H9 (cell line): ENCODE measurements around the gene RPL27A. TPM values are rescaled to one million over a fixed set of nuclear protein-coding genes. Genes with fewer than 3 reads are reported as not detected.

ENCODE experiments used
- DNase-seq: peaks from one replicate; pipeline ENCODE4 v3.0.0-alpha.2; 2017
- H2AFZ ChIP-seq: one replicate; pipeline ENCODE4 v1.6.1; 2013; ENCODE audit warnings: mild to moderate bottlenecking, low read length, control low read depth, moderate library complexity
- H2AK5ac ChIP-seq: 2 replicates; pipeline ENCODE4 v1.6.1; 2013; ENCODE audit warnings: low read length, control low read depth, mixed read lengths; ENCODE audit not compliant: insufficient read length
- H2BK120ac ChIP-seq: one replicate; pipeline ENCODE4 v1.6.1; 2013; ENCODE audit warnings: low read depth, mild to moderate bottlenecking, low read length, control low read depth, inconsistent platforms; ENCODE audit not compliant: poor library complexity, severe bottlenecking
- H2BK12ac ChIP-seq: 2 replicates; pipeline ENCODE4 v1.6.1; 2013; ENCODE audit warnings: low read length, control low read depth, mixed read lengths, low read depth; ENCODE audit not compliant: insufficient read length
- H2BK15ac ChIP-seq: 2 replicates; pipeline ENCODE4 v1.6.1; 2013; ENCODE audit warnings: low read depth, low read length, control low read depth
- H2BK20ac ChIP-seq: one replicate; pipeline ENCODE4 v1.6.1; 2013; ENCODE audit warnings: low read depth, mild to moderate bottlenecking, low read length, control low read depth, inconsistent platforms; ENCODE audit not compliant: poor library complexity, severe bottlenecking
- H2BK5ac ChIP-seq: 2 replicates; pipeline ENCODE4 v1.6.1; 2013; ENCODE audit warnings: low read length, control low read depth, mixed read lengths; ENCODE audit not compliant: insufficient read length
- H3K14ac ChIP-seq: 2 replicates; pipeline ENCODE4 v1.6.1; 2013; ENCODE audit warnings: low read length, control low read depth; ENCODE audit not compliant: insufficient read depth
- H3K18ac ChIP-seq: 2 replicates; pipeline ENCODE4 v1.6.1; 2013; ENCODE audit warnings: low read depth, mild to moderate bottlenecking, mixed read lengths, low read length, control low read depth; ENCODE audit not compliant: insufficient read length
- H3K23ac ChIP-seq: 2 replicates; pipeline ENCODE4 v1.6.1; 2013; ENCODE audit warnings: low read length, control low read depth, mixed read lengths, low read depth; ENCODE audit not compliant: insufficient read length
- H3K23me2 ChIP-seq: 2 replicates; pipeline ENCODE4 v1.6.1; 2013; ENCODE audit warnings: low read depth, mild to moderate bottlenecking, mixed read lengths, low read length, control low read depth; ENCODE audit not compliant: insufficient read length, poor library complexity, severe bottlenecking
- H3K27ac ChIP-seq: 2 replicates; pipeline ENCODE4 v1.5.1; 2013; ENCODE audit warnings: low read length, control low read depth, mixed read lengths, low read depth; ENCODE audit not compliant: insufficient read length
- H3K27me3 ChIP-seq: 2 replicates; pipeline ENCODE4 v1.6.1; 2013; ENCODE audit warnings: low read length, control low read depth, inconsistent platforms; ENCODE audit not compliant: insufficient read depth
- H3K4ac ChIP-seq: 2 replicates; pipeline ENCODE4 v1.6.1; 2013; ENCODE audit warnings: low read depth, mild to moderate bottlenecking, control low read depth, inconsistent platforms, low read length, moderate library complexity
- H3K4me1 ChIP-seq: 2 replicates; pipeline ENCODE4 v1.6.1; 2013; ENCODE audit warnings: low read length, control low read depth, inconsistent platforms; ENCODE audit not compliant: insufficient read depth
- H3K4me2 ChIP-seq: 2 replicates; pipeline ENCODE4 v1.6.1; 2013; ENCODE audit warnings: low read length, control low read depth, mixed read lengths; ENCODE audit not compliant: insufficient read length, insufficient read depth
- H3K56ac ChIP-seq: 2 replicates; pipeline ENCODE4 v1.6.1; 2013; ENCODE audit warnings: low read depth, mild to moderate bottlenecking, mixed read lengths, low read length, control low read depth; ENCODE audit not compliant: insufficient read length
- H3K79me1 ChIP-seq: 2 replicates; pipeline ENCODE4 v1.6.1; 2013; ENCODE audit warnings: low read depth, mild to moderate bottlenecking, moderate library complexity, low read length, control low read depth, inconsistent platforms; ENCODE audit not compliant: insufficient read depth, poor library complexity, severe bottlenecking
- H3K79me2 ChIP-seq: 2 replicates; pipeline ENCODE4 v1.6.1; 2013; ENCODE audit warnings: low read length, control low read depth, inconsistent platforms; ENCODE audit not compliant: insufficient read depth
- H3K9ac ChIP-seq: 2 replicates; pipeline ENCODE4 v1.6.1; 2013; ENCODE audit warnings: low read length, control low read depth, mixed read lengths; ENCODE audit not compliant: insufficient read length; ENCODE audit errors: extremely low read depth
- H3K9me3 ChIP-seq: one replicate; pipeline ENCODE4 v1.6.1; 2013; ENCODE audit warnings: low read depth, low read length, inconsistent platforms; ENCODE audit not compliant: control insufficient read depth
- H3T11ph ChIP-seq: one replicate; pipeline ENCODE4 v1.6.1; 2013; ENCODE audit warnings: mild to moderate bottlenecking, low read length, control low read depth, inconsistent platforms
- H4K20me1 ChIP-seq: one replicate; pipeline ENCODE4 v1.6.1; 2013; ENCODE audit not compliant: control insufficient read depth, insufficient read length, insufficient read depth
- H4K5ac ChIP-seq: 2 replicates; pipeline ENCODE4 v1.6.1; 2013; ENCODE audit warnings: low read depth, mild to moderate bottlenecking, mixed read lengths, low read length, control low read depth; ENCODE audit not compliant: insufficient read length
- H4K8ac ChIP-seq: replicated peaks from 2 replicates; pipeline ENCODE4 v1.6.1; 2013; ENCODE audit warnings: low read length, control low read depth, mixed read lengths, low read depth; ENCODE audit not compliant: insufficient read length
- H4K91ac ChIP-seq: 2 replicates; pipeline ENCODE4 v1.6.1; 2013; ENCODE audit warnings: low read depth, mild to moderate bottlenecking, moderate library complexity, mixed read lengths, low read length, control low read depth; ENCODE audit not compliant: insufficient read length
- H3K27ac Mint-ChIP-seq, 3 experiments: 2 replicates in 2 of 3; 3 replicates in 1 of 3; pipeline ENCODE4 v1.8.0; 2020 to 2021; ENCODE audit warnings: mixed read lengths in 3 of 3, mild to moderate bottlenecking in 1 of 3, moderate library complexity in 1 of 3
- H3K27me3 Mint-ChIP-seq: 2 replicates; pipeline ENCODE4 v1.8.0; 2021; ENCODE audit warnings: low read depth, mild to moderate bottlenecking, moderate library complexity, mixed read lengths
- H3K36me3 Mint-ChIP-seq, 3 experiments: 2 replicates in 2 of 3; 3 replicates in 1 of 3; pipeline ENCODE4 v1.8.0; 2020 to 2021; ENCODE audit warnings: low read depth in 3 of 3, mixed read lengths in 3 of 3; ENCODE audit not compliant: insufficient read depth in 1 of 3
- H3K4me1 Mint-ChIP-seq, 2 experiments: 2 replicates each; pipeline ENCODE4 v1.8.0; 2020; ENCODE audit warnings: mixed read lengths in 2 of 2
- H3K4me3 Mint-ChIP-seq, 2 experiments: 2 replicates in 1 of 2; 3 replicates in 1 of 2; pipeline ENCODE4 v1.8.0; 2020 to 2021; ENCODE audit warnings: mild to moderate bottlenecking in 2 of 2, mixed read lengths in 2 of 2, moderate library complexity in 1 of 2
- H3K9me3 Mint-ChIP-seq, 2 experiments: 2 replicates in 1 of 2; 3 replicates in 1 of 2; pipeline ENCODE4 v1.8.0; 2020; ENCODE audit warnings: mild to moderate bottlenecking in 2 of 2, mixed read lengths in 2 of 2, moderate library complexity in 1 of 2
- CTCF ChIP-seq: fragments of 200-600 bp; sonication (generic); conservative IDR thresholded peaks from 3 replicates; pipeline ENCODE4 v1.8.0; 2021; ENCODE audit warnings: antibody characterized with exemption, mild to moderate bottlenecking
- WGBS: extraction: QIAGEN DNeasy Blood & Tissue Kit; methylation state at CpG from one replicate; pipeline ENCODE4 v1.1.7; 2013; ENCODE audit warnings: missing lambda C conversion rate, low lambda C conversion rate, mixed read lengths; ENCODE audit not compliant: insufficient read length; ENCODE audit errors: extremely low coverage; 5-methylcytosine and 5-hydroxymethylcytosine counted together
- total RNA-seq: library from RNA; stranded (reverse); gene quantifications from 2 replicates; pipeline ENCODE4 v1.2.1, GENCODE V29; 2021

The RPL27A gene
- total RNA-seq, 1 experiment from 2014 or later, result 1,152 TPM

- Histone ChIP-seq H4K8ac (no peak overlapping the region), H2BK15ac (no peak overlapping the region), H3K9me3 (no peaks in the 10 kb centered on the region), H3K27me3 (no peaks in the 10 kb centered on the region), H3T11ph (no peak overlapping the region), H4K5ac (no peak overlapping the region), H3K4ac (no peak overlapping the region), H3K27ac (no peak overlapping the region), H4K91ac (no peak overlapping the region), H2AFZ (no peak overlapping the region), H3K23me2 (peaks cover 2% of the 10 kb centered on the region), H4K20me1 (no peaks in the 10 kb centered on the region), H2AK5ac (no peak overlapping the region), H3K9ac (no peak overlapping the region), H2BK120ac (no peak overlapping the region), H3K23ac (no peak overlapping the region), H2BK20ac (no peak overlapping the region), H3K56ac (no peak overlapping the region), H3K4me2 (no peak overlapping the region), H3K14ac (no peak overlapping the region), H2BK12ac (no peak overlapping the region), H3K79me2 (no peaks in the 10 kb centered on the region), H2BK5ac (no peak overlapping the region), H3K4me1 (no peaks in the 10 kb centered on the region; the same call in 1 of the 2 replicates), H3K18ac (no peak overlapping the region), H3K79me1 (no peaks in the 10 kb centered on the region)
- H3K4me1 Mint-ChIP-seq, result peaks cover 6 to 12% of the 10 kb centered on the region in 2 experiments; a peak in 2 of 4 replicates
- H3K27me3 Mint-ChIP-seq, result no peaks in the 10 kb centered on the region
- WGBS, result no CpG with 5 or more reads among the region's 2 CpGs
- peaks cover 0 to 6% (median 4%) of the 10 kb centered on the region in 3 experiments; a peak in 1 of 7 replicates for H3K36me3 Mint-ChIP-seq
- H3K9me3 Mint-ChIP-seq, result no peaks in the 10 kb centered on the region
- no peak for TF ChIP-seq CTCF
- no peak for DNase-seq
- peak overlapping the region in 1 of 3 experiments; percentile 87; a peak in 1 of 7 replicates for H3K27ac Mint-ChIP-seq
- H3K4me3 Mint-ChIP-seq, result no peak overlapping the region
Observed at GRCh38 chr11:8733852-8734251, 51.3 kb downstream of the RPL27A start.
